Glomerular visceral epithelial cell (primary cell): Measurements from ENCODE around the gene RREB1.

Experiments used
- DNase-seq: peaks from one replicate; pipeline ENCODE4 v3.0.0-alpha.2; 2016; ENCODE audit errors: extremely low spot score

Gene RREB1

GRCh38 chr6:7107578-7108195 lies at the start of gene RREB1:
RREB1 (plus strand) TSS chr6:7107961; CDS start chr6:7181912, 73,951 bp downstream.
- DNase-seq = peak; percentile 51

- DNase-seq = peak; percentile 95
Observed at GRCh38 chr6:7058250-7058923, 49.4 kb upstream of the RREB1 start.

- DNase-seq = no peak
Observed at GRCh38 chr6:7060769-7061516, 46.8 kb upstream of the RREB1 start.

GRCh38 chr6:7062451-7063162 lies 45.2 kb upstream of the RREB1 start:
- no peak for DNase-seq

GRCh38 chr6:7067305-7067704 lies 40.5 kb upstream of the RREB1 start:
- DNase-seq = no peak

- no peak for DNase-seq
Observed at GRCh38 chr6:7071405-7071804, 36.4 kb upstream of the RREB1 start.

- DNase-seq = no peak
Observed at GRCh38 chr6:7073082-7073820, 34.5 kb upstream of the RREB1 start.

GRCh38 chr6:7073821-7074525 lies 33.8 kb upstream of the RREB1 start:
- no peak for DNase-seq

GRCh38 chr6:7074870-7075269 lies 32.9 kb upstream of the RREB1 start:
- no peak for DNase-seq

GRCh38 chr6:7075341-7076000 lies 32.3 kb upstream of the RREB1 start:
- no peak for DNase-seq

GRCh38 chr6:7077856-7078255 lies 29.9 kb upstream of the RREB1 start:
- no peak for DNase-seq

- DNase-seq = no peak
Observed at GRCh38 chr6:7078856-7079255, 28.9 kb upstream of the RREB1 start.

- no peak for DNase-seq
Observed at GRCh38 chr6:7080311-7080710, 27.4 kb upstream of the RREB1 start.

GRCh38 chr6:7085911-7086310 lies 21.9 kb upstream of the RREB1 start:
- peak; percentile 18 for DNase-seq

- DNase-seq = no peak
Observed at GRCh38 chr6:7086488-7086887, 21.3 kb upstream of the RREB1 start.

- DNase-seq = no peak
Observed at GRCh38 chr6:7087066-7087465, 20.7 kb upstream of the RREB1 start.

- no peak for DNase-seq
Observed at GRCh38 chr6:7087491-7087979, 20.2 kb upstream of the RREB1 start.

- no peak for DNase-seq
Observed at GRCh38 chr6:7088076-7088742, 19.6 kb upstream of the RREB1 start.

GRCh38 chr6:7098993-7099392 lies 8.8 kb upstream of the RREB1 start:
- DNase-seq = no peak
